ENCODE data around the gene GINS3.

GRCh38 chr16:58433569-58433951 lies 41.3 kb downstream of the GINS3 start:
- TF ChIP-seq CTCF (IDR thresholded peaks at IDR 0.05; ENCODE audit: insufficient read depth, low read length) (no peak), SPI1 (IDR thresholded peaks at IDR 0.05; ENCODE audit: borderline replicate concordance, low read depth) (no peak), POLR2AphosphoS5 (IDR thresholded peaks at IDR 0.05; ENCODE audit: low read depth) (no peak), REST (IDR thresholded peaks at IDR 0.05; ENCODE audit: insufficient replicate concordance, low read depth) (no peak)

Measured in HL-60 (cell line).